Activated T-cell treated with anti-CD3 and anti-CD28 coated beads for 1 hour (primary cell): ENCODE measurements around the gene NEURL4.

ENCODE experiments used
- DNase-seq: peaks from one replicate; pipeline ENCODE4 v3.0.0-alpha.2; 2020; ENCODE audit warnings: low read depth

Gene NEURL4

DNA sequence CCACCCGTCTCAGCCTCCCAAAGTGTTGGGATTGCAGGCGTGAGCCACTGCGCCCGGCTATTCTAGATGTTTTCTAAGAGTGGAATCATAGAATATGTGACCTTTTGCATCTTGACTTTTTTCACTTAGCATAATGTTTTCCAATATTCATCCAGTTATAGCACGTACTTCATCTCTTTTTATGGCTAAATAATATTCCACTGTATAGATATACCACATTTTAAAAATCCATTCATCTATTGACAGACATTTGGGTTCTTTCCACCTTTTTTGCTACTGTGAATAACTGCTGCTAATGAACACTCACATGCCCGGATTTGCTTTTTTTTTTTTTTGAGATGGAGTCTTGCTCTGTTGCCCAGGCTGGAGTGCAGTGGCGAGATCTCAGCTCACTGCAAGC lies 25.0 kb downstream of the NEURL4 start:
- DNase-seq, result no peak

DNA sequence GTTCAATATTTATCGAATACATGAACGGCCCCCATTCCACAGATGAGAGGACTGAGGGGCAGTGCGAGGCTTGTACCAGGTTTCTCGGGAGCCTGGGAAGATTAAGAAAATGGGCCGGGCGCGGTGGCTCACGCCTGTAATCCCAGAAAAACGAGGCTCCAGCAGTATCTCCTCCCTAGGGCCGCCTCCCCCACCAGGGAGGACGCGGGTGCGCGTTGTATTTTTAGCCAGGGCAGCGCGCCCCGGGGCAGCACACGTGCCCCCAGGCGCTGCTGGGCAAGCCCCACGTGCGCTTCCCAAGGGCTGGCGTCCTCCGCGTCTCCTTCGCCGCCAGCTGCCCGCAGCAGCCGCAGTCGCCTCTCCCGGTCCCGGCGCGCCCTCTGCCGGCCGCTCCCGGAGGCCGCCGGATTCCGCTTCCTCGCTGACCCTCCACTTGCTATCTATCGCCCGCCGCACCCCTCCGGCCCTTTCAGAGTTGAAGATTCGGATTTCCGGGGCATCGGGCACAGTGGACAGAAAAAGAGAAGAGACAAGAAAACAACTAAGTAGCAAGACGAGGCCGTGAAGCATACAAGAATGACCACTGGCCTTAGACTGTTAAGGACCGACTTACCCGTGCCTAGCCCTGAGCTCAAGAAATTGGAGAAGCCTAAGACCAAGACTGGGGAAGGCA lies 32.8 kb downstream of the NEURL4 start:
- peak; percentile 59 for DNase-seq

DNA sequence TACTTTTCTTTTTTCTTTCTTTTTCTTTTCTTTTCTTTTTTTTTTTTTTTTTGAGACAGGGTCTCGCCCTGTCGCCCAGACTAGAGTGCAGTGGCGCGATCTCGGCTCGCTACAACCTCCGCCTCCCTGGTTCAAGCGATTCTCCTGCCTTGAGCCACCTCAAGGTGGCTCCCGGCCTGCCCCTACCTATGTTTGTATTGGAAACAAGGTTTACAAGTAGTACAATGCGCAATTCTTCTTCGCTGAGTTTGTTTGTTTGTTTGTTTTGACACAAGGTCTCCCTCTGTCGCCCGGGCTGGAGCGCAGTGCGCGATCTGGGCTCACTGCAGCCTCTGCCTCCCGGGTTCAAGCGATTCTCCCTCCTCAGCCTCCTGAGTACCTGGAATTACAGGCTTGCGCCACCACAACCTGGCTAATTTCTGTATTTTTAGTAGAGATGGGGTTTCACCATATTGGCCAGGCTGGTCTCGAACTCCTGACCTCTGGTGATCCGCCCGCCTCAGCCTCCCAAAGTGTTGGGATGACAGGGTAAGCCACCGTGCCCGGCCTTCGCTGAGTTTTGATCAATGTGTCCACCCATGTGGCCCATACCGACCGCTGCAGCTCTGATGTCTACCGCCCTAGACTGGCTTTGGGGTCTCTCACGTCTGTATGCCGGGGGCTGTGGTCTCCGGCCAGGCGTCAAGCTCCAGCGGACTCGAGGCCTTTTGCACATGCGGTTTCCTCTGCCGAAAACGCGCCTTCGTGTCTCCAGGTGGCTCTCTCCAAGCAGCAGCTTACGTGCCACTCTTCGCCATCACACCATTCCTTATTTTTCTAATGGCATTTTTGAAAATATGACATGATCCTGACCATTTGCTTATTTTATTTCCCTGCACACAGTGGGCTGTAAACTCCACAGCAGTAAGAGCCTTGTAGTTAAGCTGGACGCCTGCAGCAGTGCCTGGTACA lies 33.6 kb downstream of the NEURL4 start:
- DNase-seq, result no peak

DNA sequence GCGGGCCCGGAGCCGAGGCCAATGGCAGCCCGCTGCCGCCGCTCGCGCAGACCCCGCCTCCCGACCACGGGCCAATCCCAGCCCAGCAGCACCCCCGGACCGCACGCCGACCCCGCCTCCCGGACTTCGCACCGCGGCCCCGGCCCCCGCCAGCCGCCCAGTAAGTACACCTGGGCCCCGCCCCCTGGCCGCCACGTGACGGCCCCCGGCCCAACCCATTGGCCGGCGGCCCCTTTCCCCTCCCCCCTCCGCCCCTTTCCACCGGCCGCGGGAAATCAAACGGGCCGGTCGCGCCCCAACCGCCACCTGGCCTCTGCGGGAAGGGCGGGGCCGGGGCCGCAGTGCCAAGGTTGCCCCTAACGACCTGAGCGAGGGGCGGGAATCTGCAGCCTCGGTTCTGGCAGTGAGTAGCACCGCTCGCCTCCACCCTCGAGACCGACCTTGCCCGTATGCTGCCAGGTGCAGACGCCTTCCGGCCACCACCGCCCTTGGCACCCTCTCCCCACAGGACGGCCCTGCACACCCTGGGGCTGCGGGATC lies 34.5 kb downstream of the NEURL4 start, which contains the start of gene YBX2:
Gene YBX2, minus strand, starts transcription at position 26 of the 540 bp plus-strand sequence. CDS start 139 bp downstream, outside the sequence.
- DNase-seq, result peak; percentile 55

DNA sequence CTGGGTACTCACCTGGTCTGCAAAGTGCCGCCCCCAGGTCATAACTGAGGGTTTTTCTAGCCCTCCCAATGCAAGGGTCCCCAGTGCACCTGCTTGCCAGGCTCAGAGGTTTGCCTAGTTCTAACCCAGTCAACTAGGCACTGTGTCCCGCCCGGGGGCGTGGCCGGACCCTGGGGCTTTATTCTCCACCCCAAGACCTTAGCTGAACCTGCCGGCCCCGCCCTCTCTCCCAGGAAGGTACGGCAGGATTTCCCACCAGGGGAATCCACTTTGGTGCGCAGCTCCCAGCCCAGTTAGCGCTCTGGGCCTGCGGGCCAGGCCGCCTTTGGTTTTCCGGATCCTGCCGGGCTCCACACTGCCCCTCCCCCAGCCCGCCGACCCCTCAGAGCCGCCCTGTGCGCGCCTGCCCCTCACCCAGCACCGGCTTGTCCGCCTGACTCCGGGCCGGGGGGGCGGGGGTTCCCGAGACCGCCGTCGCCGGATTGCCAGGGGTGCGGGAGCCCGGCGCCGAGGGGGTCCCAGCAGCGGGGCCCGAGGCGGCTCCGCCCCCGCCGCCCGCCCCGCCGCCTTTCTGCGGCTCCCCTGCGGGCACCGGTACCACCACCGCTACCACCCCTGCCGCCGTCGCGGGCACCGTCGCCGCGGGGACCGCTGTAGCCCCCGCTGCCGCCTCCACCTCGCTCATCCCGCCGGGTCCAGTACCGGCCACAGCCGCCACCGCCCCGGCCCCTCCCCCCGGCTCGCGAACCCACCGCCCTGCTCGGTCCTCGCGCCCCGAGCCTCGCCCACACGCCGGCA lies 35.1 kb downstream of the NEURL4 start:
- DNase-seq, result no peak

DNA sequence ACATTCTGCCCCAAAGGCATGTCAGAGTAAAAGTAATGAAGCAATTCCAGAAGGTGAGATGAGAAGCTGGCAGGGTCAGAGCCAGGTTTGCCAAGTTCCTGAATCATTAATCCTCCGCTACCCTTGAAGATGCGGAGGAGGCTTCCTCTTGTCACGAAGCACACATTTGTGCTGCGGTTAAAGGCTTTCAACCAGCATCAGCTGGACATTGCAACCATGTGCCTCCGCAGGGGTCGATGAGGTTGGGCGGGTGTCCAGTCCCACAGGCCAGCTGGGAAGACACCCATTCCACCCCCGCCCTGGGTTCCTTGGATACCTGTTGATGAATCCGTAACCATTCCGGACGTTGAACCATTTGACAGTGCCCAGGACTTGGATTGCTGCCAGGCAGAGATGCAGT lies 36.0 kb downstream of the NEURL4 start:
- no peak for DNase-seq

DNA sequence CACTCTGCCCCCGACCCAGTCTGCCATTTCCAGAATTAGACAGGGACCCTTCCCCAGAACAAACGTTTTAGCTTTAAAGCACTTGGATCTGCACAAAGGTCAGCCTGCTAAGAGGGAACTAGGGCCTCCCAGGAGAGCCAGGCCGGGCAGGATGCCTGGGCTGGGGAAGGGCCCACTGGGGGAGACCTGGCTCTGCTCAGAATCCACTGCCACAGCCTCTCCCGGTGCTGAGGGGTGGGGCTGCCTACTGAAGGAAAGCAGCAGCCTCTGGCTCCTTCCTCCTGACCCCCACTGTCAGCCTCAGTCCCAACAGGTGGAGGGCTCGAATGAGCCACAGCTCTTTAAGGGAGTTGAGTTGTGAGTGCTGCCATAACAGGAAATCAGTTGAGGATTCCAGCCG lies 36.4 kb downstream of the NEURL4 start:
- DNase-seq, result no peak

DNA sequence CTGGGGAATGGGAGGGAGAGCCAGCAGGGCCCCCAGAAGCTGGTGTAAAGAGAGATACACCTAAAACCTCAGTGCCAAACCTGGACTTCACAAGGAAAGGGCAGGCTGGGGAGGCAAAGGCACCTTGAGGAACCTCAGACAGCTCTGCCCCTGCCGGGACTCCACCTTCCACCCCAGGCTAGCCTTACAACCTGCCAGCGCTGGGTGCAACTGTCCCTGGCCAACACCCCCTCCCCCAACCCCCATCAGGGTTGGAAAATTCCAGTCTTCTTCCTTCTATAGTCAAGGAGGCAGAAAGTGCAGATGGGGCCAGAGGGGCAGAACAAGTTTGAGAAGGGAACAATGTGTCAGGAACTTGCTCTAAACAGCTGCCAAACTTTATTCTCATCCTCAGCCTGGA lies 36.9 kb downstream of the NEURL4 start:
- no peak for DNase-seq

DNA sequence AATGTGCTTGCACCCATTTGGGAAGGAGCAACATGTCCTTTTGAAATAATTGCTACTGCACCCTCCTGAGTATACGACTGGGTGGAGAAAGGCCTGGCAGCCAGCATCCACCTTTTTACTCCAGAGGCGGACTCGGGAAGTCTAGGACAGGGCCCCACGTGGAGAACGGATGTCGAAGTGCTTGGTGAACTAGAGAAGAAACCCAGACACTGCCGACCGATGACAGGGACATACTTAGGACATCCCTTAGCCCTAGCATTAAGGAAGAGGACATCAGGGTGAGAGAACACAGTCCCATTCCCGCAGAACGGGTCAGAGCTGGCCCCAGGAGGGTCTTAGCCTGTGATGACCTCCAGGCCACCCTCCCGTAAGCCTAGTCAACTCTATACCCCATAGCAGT lies 38.5 kb downstream of the NEURL4 start:
- no peak for DNase-seq

DNA sequence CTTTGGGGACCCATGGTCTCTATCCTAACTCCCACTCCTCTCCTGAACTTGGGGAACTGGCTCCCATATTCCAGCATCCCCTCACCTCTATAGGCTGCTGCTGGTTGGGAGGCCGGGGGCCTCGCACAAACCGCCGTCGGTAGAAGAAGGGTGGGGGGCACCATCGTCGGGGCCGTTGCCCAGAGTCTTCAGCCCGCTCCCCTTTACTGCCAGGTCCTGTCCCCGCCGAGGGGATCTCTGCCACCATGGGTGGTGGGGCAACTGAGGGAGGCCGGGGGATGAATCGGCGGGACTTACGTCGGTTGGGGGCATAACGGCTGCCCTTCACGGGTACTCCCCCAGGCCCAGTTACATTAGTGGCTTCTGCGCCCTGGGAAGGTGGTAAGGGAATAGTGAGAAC lies 39.0 kb downstream of the NEURL4 start:
- DNase-seq, result no peak

DNA sequence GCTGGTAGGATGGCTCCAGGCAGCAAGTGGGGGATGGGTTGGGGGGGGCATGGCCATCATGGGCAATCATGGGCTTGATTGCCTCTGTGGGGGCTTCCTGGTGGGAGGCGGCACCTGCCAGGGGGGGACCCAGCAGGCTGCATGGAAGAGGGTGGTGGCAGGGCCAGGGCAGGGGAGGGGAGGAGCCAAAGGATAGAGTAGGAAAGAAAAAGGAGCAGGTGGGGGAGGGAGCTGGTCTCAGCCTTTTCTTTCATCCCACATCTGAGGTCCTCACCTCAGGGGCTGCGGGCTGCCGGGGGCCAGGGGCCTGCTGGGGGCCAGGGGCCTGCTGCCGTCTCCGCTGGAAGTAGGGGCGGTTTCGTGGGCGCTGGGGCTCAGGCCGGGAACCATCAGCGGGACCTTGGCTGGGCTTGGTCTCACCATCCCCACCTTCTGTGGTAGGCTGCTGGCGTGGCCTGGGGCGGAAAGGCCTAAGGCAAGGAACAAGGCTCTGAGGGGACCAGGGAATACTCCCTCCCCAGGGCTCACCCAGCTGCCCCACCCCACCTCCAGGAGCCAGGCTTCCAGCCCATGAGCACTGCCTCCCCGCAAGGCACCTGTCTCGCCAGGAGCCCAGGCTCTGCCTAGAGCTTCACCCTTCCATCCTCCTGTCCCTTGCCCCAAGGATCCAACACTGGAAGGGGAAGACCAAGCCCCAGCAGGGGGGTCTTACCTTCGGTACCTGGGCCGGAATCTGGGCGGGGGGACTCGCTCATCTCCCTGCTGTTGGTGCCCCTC lies 39.7 kb downstream of the NEURL4 start:
- DNase-seq, result no peak

DNA sequence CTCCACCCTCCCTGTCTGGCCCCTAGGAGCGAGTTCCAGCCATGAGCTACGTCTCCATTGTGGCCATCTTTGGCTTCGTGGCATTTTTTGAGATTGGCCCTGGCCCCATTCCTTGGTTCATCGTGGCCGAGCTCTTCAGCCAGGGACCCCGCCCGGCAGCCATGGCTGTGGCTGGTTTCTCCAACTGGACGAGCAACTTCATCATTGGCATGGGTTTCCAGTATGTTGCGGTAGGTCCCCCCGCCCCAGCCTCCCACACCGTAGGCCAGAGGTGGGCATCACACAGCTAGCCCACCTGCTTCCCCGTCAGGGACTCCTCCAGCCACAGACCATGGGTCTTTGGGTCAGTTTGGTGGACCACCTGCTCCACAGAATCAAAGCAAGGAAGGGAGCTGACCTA lies 43.5 kb downstream of the NEURL4 start:
- no peak for DNase-seq

DNA sequence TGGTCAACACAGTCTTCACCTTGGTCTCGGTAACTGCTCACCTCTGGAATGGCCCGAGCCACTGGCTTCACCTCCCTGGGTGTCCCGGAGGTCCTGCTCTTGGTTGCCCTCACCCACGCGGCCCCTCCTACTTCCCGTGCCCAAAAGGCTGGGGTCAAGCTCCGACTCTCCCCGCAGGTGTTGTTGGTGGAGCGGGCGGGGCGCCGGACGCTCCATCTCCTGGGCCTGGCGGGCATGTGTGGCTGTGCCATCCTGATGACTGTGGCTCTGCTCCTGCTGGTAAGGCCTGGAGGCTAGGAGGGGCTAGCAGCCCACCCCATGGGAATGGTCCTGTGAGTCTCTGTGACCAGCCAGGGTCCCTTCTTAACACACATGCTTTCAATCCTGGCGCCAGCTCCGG lies 44.2 kb downstream of the NEURL4 start:
- DNase-seq, result no peak

DNA sequence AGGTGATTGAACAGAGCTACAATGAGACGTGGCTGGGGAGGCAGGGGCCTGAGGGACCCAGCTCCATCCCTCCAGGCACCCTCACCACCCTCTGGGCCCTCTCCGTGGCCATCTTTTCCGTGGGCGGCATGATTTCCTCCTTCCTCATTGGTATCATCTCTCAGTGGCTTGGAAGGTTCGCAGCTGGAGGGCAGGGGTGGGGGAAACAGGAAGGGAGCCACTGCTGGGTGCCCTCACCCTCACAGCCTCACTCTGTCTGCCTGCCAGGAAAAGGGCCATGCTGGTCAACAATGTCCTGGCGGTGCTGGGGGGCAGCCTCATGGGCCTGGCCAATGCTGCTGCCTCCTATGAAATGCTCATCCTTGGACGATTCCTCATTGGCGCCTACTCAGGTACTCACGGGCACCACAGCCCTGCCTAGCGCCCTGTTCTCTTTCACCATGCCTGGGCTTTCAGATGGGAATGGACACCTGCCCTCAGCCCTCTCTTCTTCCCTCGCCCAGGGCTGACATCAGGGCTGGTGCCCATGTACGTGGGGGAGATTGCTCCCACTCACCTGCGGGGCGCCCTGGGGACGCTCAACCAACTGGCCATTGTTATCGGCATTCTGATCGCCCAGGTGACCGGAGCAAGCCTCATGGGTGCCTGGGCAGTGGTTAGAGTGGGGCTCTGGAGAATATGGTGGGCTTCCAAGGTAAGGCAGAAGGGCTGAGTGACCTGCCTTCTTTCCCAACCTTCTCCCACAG lies 45.5 kb downstream of the NEURL4 start:
- no peak for DNase-seq

DNA sequence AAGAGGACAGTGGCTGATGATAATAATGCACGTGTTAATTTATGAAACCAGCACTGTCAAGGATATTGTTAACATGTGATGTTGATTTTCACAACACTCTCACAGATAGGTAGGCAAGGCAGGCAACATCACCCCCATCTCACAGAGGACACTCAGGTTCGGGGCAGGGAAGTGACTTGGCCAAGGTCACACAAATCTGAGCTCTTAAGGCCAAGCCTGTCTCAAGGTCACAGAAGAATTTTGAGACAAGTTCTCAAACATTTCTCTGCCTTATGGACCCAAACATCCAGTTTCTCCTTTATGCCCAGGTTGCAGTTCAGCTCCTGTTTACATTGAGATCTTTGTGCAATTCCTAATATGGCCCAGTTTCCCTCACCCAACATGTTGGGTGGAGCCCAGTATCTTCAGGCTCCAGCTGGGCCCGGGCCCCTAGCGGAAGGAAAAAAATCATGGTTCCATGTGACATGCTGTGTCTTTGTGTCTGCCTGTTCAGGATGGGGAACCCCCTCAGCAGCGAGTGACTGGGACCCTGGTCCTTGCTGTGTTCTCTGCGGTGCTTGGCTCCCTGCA lies 46.3 kb downstream of the NEURL4 start:
- no peak for DNase-seq

DNA sequence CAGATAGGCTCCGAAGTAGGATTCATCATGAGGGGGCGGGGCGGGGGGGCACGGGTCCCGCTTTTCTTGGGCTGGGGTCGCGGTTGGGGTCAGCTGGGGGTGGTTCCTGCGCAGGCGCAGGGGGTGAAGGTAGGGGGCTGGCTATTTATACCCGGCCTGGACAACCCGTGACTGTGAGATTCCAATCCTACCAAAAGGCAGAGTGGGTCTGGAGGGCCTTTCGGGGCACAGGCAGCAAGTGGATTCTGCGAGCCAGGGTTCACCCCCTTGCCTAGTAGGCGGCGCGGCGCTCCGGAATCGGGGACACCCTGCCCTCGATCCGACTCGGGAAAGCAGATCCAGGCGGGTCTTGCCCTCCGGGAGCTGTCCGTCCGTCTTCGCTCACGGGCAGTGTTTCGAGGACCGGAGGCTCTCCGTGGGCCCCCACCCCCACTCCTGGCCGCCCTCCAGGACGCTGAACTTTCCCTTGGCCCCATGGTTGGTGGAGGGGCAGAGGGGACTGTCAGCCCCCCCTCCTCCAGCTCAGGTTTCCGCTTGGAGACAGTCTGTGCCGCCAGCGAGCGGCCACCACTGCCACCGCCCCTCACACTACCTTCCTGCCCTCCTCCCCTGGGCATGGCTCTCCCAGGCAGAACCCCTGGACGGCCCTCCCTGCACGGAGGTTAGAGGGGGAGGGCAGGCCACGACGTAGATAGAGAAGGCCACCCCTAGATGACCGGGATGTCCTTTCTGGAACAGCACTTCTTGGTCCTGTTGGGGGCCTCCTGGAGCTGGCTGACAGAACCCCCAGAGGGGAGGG lies 47.0 kb downstream of the NEURL4 start:
- DNase-seq, result no peak

DNA sequence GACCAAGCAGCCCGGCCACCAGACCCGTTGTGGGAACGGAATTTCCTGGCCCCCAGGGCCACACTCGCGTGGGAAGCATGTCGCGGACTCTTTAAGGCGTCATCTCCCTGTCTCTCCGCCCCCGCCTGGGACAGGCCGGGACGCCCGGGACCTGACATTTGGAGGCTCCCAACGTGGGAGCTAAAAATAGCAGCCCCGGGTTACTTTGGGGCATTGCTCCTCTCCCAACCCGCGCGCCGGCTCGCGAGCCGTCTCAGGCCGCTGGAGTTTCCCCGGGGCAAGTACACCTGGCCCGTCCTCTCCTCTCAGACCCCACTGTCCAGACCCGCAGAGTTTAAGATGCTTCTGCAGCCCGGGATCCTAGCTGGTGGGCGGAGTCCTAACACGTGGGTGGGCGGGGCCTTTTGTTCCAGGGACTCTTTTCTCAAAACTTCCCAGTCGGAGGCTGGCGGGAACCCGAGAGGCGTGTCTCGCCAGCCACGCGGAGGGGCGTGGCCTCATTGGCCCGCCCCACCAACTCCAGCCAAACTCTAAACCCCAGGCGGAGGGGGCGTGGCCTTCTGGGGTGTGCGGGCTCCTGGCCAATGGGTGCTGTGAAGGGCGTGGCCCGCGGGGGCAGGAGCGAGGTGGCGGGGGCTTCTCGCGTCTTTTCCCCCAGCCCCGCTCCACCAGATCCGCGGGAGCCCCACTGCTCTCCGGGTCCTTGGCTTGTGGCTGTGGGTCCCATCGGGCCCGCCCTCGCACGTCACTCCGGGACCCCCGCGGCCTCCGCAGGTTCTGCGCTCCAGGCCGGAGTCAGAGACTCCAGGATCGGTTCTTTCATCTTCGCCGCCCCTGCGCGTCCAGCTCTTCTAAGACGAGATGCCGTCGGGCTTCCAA lies 47.8 kb downstream of the NEURL4 start, which contains the start of gene SLC2A4:
Gene SLC2A4, plus strand, starts transcription at position 645 of the 879 bp plus-strand sequence. Its CDS starts 217 bp downstream, at position 862.
- DNase-seq, result peak; percentile 74

DNA sequence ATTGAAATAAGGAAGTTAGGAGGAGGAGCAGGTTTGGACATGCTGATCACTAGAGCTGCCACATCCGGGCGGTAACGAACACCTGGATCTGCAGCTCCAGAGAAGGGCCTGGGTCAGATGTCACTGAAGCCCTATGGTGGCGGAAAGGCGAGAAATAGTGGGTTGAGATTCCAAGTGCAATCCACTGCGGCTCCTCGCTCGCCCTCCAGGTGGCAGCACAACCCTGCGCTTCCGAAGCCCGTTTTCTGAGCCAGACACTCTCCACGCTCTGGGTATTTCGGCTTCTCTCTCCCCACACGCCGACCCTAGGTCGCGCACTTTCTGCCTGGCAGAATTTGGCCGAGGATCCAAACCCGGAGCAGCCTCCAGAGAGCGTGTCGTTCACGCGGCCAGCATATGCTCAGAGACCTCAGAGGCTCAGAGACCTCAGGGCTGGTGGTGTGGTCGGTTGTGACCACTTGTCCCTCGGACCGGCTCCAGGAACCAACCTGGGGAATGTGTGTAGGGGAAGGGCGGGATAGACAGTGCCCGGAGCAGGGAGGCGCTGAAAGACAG lies 48.5 kb downstream of the NEURL4 start:
- peak; percentile 84 for DNase-seq
